Endothelial cell of umbilical vein (primary cell): ENCODE results near the gene EIF3I. TPM values are rescaled to one million over a fixed set of nuclear protein-coding genes. Genes with fewer than 3 reads are reported as not detected.

Source experiments
- BruUV-seq: library from RNA; stranded (reverse); fragments of 400-500 nt; replicated peaks from 2 replicates; lab custom pipeline; 2021; lab: Mats Ljungman, UMichigan
- CTCF ChIA-PET: fragments of 300-600, 350-600 bp; sonication (Branson Sonifier 250); formaldehyde crosslinking; loops from one replicate; lab custom pipeline; 2021; ENCODE audit warnings: antibody characterized with exemption, inconsistent platforms; lab: Charles Lee
- POLR2A ChIA-PET: fragments of 300-600, 350-600 bp; sonication (Branson Sonifier 250); formaldehyde crosslinking; loops from one replicate; lab custom pipeline; 2021; ENCODE audit warnings: antibody characterized with exemption, inconsistent platforms; lab: Charles Lee
- DNase-seq: peaks from one replicate; pipeline ENCODE4 v3.0.0-alpha.2; 2011; ENCODE audit warnings: low read depth, low spot score
- FAIRE-seq: peaks from 2 replicates; lab custom pipeline; 2011; peaks lifted over from hg19 to GRCh38; lab: Jason Lieb, UNC
- H2AFZ ChIP-seq: 2 replicates; pipeline ENCODE4 v1.6.0; 2012; ENCODE audit warnings: low read depth, low read length, control low read depth, inconsistent platforms
- H3K27ac ChIP-seq: 2 replicates; pipeline ENCODE4 v1.5.1; 2011; ENCODE audit warnings: low read depth, mild to moderate bottlenecking, control low read depth, low read length, moderate library complexity; ENCODE audit not compliant: insufficient read depth
- H3K27me3 ChIP-seq, 2 experiments: 2 replicates each; pipeline versions ENCODE4 v1.6.0 to v1.6.1; 2011; ENCODE audit warnings: low read length in 2 of 2, mixed read lengths in 1 of 2; ENCODE audit not compliant: control insufficient read depth in 2 of 2, insufficient read depth in 2 of 2
- H3K36me3 ChIP-seq, 2 experiments: 2 replicates in 1 of 2; 3 replicates in 1 of 2; pipeline ENCODE4 v1.5.1; 2011; ENCODE audit warnings: low read length in 2 of 2, mild to moderate bottlenecking in 1 of 2, moderate library complexity in 1 of 2; ENCODE audit not compliant: control insufficient read depth in 2 of 2, insufficient read depth in 2 of 2; ENCODE audit errors: extremely low read depth in 1 of 2
- H3K4me1 ChIP-seq: 3 replicates; pipeline ENCODE4 v1.5.1; 2011; ENCODE audit warnings: mild to moderate bottlenecking, low read length; ENCODE audit not compliant: control insufficient read depth, insufficient read depth; ENCODE audit errors: extremely low read depth
- H3K4me2 ChIP-seq: 2 replicates; pipeline ENCODE4 v1.6.1; 2011; ENCODE audit warnings: low read length, control low read depth, mixed read lengths; ENCODE audit not compliant: insufficient read depth
- H3K4me3 ChIP-seq, 3 experiments: fragments of 200-600 bp in 1 of 3; sonication (generic), shearing (Covaris generic) in 1 of 3; replicated peaks in 1 of 3; 2 replicates each; pipeline ENCODE4 v1.5.1; 2011 to 2016; ENCODE audit warnings: control low read depth in 3 of 3, low read length in 3 of 3, mild to moderate bottlenecking in 2 of 3, inconsistent platforms in 1 of 3, low read depth in 1 of 3, moderate library complexity in 1 of 3; ENCODE audit not compliant: insufficient read depth in 1 of 3
- H3K79me2 ChIP-seq: 2 replicates; pipeline ENCODE4 v1.6.0; 2012; ENCODE audit warnings: low read length, inconsistent platforms; ENCODE audit not compliant: control insufficient read depth, insufficient read depth
- H3K9ac ChIP-seq: replicated peaks from 2 replicates; pipeline ENCODE3; 2011; ENCODE audit warnings: low read length, control low read depth; ENCODE audit not compliant: insufficient read depth; ENCODE audit errors: extremely low read depth
- H3K9me1 ChIP-seq: replicated peaks from 3 replicates; pipeline ENCODE4 v1.6.0; 2011; ENCODE audit warnings: mild to moderate bottlenecking, low read length; ENCODE audit not compliant: control insufficient read depth, insufficient read depth; ENCODE audit errors: extremely low read depth
- H3K9me3 ChIP-seq: replicated peaks from 2 replicates; pipeline ENCODE4 v1.5.1; 2012; ENCODE audit warnings: low read length, inconsistent platforms; ENCODE audit not compliant: control insufficient read depth, insufficient read depth
- H4K20me1 ChIP-seq: replicated peaks from 2 replicates; pipeline ENCODE3; 2011; ENCODE audit warnings: mild to moderate bottlenecking, low read length; ENCODE audit not compliant: control insufficient read depth, insufficient read depth; ENCODE audit errors: extremely low read depth
- CTCF ChIP-seq, 2 donors: IDR thresholded peaks; 1 replicate in 1 of 2; 2 replicates in 1 of 2; pipeline ENCODE4 v1.5.1; 2011; ENCODE audit warnings: low read length in 2 of 2, mild to moderate bottlenecking in 2 of 2, moderate library complexity in 2 of 2, control low read depth in 1 of 2, inconsistent platforms in 1 of 2, low read depth in 1 of 2; ENCODE audit not compliant: insufficient read depth in 1 of 2; ENCODE audit errors: extremely low read depth in 1 of 2
- EZH2 ChIP-seq: IDR thresholded peaks from 2 replicates; pipeline ENCODE4 v1.6.1; 2012; ENCODE audit warnings: borderline replicate concordance, low read depth, mild to moderate bottlenecking, moderate library complexity, low read length, inconsistent platforms; ENCODE audit not compliant: severe bottlenecking
- FOS ChIP-seq: IDR thresholded peaks from 2 replicates; pipeline ENCODE4 v1.6.1; 2011; ENCODE audit warnings: mild to moderate bottlenecking, low read length, moderate library complexity, borderline replicate concordance; ENCODE audit not compliant: insufficient read depth
- GATA2 ChIP-seq: IDR thresholded peaks from 2 replicates; pipeline ENCODE4 v1.7.0; 2011; ENCODE audit warnings: low read depth, mild to moderate bottlenecking, moderate library complexity, mixed read lengths, low read length; ENCODE audit not compliant: insufficient read length, insufficient read depth
- JUN ChIP-seq: IDR thresholded peaks from 2 replicates; pipeline ENCODE4 v1.6.1; 2011; ENCODE audit warnings: borderline replicate concordance, low read depth; ENCODE audit not compliant: insufficient read length, insufficient read depth
- POLR2A ChIP-seq: IDR thresholded peaks from 2 replicates; pipeline ENCODE4 v1.6.1; 2012; ENCODE audit warnings: low read depth, mild to moderate bottlenecking, control low read depth, low read length
- POLR2AphosphoS5 ChIP-seq: IDR thresholded peaks from 2 replicates; pipeline ENCODE4 v1.6.1; 2012; ENCODE audit warnings: low read depth, mild to moderate bottlenecking, control low read depth, low read length, moderate library complexity; ENCODE audit not compliant: insufficient read depth
- dilution Hi-C: fragments of 300-500 bp; cut with MboI; formaldehyde crosslinking; loops from one replicate; pipeline ENCODE4 v1.15.0; 2019; ENCODE audit warnings: low sequenced_read_pairs; ENCODE audit not compliant: extremely low pct_ligation_motif_present
- intact Hi-C: fragments of 100-400 bp; cut with micrococcal nuclease; formaldehyde crosslinking; loops from one replicate; pipeline ENCODE4 v1.10.0; 2022
- polyA plus RNA-seq, 4 experiments: library from polyadenylated mRNA; depleted of rRNA in 3 of 4; stranded (reverse) in 3 of 4; unstranded in 1 of 4; fragments of >200 nt; gene quantifications; 2 replicates each; pipeline versions ENCODE4 v1.2.1 to v1.2.3, GENCODE V29; 2011 to 2012; ENCODE audit warnings: missing spikeins in 1 of 4
- total RNA-seq: library from RNA; stranded (reverse); gene quantifications from 2 replicates; pipeline ENCODE4 v1.2.3, GENCODE V29; 2021
- TF ChIP-seq, protein P1 (sequence below): IDR thresholded peaks from 2 replicates; pipeline ENCODE4 v1.6.1; 2011; ENCODE audit not compliant: insufficient read depth, insufficient read length

The EIF3I gene
- total and polyA plus RNA-seq, 2 donors (not counting 3 experiments of a cell fraction or from before 2014, with no cell fraction given), result 186 to 331 TPM

- no peaks in the 10 kb centered on the region for H3K9me3 ChIP-seq
- dilution Hi-C loops, result no loop called here
- intact Hi-C loops, result loop anchor here (1.0 kb wide), 3 partner anchors 17 to 45 kb away; partner anchors contain the start of genes EIF3I and TMEM234
- TF ChIP-seq POLR2A (no peak), CTCF (IDR thresholded peaks at IDR 0.05; ENCODE audit: extremely low read depth in 1 of 2, insufficient read depth in 1 of 2, low read depth in 1 of 2, low read length in 2 of 2) (no peak), POLR2AphosphoS5 (peak; percentile 63), EZH2 (no peak), GATA2 (peak; percentile 44), FOS (peak; percentile 56), JUN (peak; percentile 84)
- TF ChIP-seq, protein P1, sequence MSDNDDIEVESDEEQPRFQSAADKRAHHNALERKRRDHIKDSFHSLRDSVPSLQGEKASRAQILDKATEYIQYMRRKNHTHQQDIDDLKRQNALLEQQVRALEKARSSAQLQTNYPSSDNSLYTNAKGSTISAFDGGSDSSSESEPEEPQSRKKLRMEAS, result no peak
- H3K27me3 ChIP-seq, result no peaks in the 10 kb centered on the region
- no peaks in the 10 kb centered on the region for H3K79me2 ChIP-seq
- peak overlapping the region; percentile 61 for H3K9ac ChIP-seq
- H3K27ac ChIP-seq, result peak overlapping the region; percentile 83
- BruUV-seq, result no TSS peak
- CTCF ChIA-PET, result interaction anchor here (1.0 to 3.5 kb wide), 3 partner anchors 19 to 52 kb away, joined by 3 to 26 read pairs (median 6); partner anchors contain the start of gene FAM167B
- H3K4me2 ChIP-seq, result peak overlapping the region; percentile 80
- FAIRE-seq, result peak; percentile 98
- no peaks in the 10 kb centered on the region for H4K20me1 ChIP-seq
- no peaks in the 10 kb centered on the region for H3K36me3 ChIP-seq
- H3K4me1 ChIP-seq, result peaks cover 5% of the 10 kb centered on the region
- POLR2A ChIA-PET, result interaction anchor here (1.3 kb wide), 1 partner anchor 17 kb away, joined by 18 read pairs; no protein-coding TSS in a partner anchor
- H3K9me1 ChIP-seq, result no peaks in the 10 kb centered on the region
- H2AFZ ChIP-seq, result peak overlapping the region; percentile 1
- DNase-seq, result peak; percentile 95
- peak overlapping the region in 1 of 3 experiments; percentile 15 for H3K4me3 ChIP-seq
These were observed 44.8 kb downstream of the EIF3I start for GRCh38 chr1:32266921-32267591.
